ENCODE measurements around the gene TAOK3.
"Not testable (repeated sequence)": the region's sequence is repeated elsewhere in the genome, so short reads cannot be mapped to it uniquely, and the experiment has no call there.

Gene TAOK3

DNA sequence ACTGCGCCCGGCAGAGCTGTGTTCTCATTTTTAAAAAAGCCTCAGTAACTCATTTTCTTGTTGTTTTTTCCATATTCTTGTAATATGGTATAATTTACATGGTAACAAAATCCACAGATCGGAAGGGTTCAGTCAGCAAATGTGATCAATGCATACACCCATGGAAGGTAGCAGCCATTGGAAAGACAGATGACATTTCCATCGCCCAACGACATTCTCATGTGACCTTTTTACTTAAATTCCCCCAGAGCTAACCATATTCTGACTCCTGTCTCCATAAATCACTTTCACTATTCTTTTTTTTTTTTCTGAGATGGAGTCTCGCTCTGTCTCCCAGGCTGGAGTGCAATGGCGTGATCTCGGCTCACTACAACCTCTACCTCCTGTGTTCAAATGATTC is 231.9 kb downstream of the TAOK3 start:
- DNase-seq (ENCODE audit: low read depth) = no peak

DNA sequence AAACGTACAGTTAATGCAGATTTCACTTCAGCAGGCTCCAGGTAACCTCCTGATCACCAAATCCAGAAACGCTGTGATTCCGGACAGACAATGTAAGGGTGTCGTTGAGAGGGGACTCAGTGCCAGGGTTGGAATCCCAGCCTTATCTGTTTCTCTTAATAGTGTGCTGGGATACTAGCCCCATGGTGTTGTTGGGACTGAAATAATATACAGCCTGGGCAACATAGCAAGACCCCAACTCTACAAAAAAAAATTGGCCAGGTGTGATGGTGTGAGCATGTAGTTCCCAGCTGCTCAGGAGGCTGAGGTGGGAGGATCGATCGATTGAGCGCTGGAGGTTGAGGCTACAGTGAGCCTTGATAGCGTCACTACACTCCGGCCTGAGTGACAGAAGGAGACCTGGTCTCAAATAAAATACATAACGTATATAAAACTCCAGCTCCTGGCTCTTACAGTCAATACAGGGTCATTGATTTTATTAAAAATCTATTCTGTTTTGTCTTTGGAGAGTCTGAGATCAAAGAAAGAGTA is 235.5 kb downstream of the TAOK3 start:
- TF ChIP-seq, protein P1, sequence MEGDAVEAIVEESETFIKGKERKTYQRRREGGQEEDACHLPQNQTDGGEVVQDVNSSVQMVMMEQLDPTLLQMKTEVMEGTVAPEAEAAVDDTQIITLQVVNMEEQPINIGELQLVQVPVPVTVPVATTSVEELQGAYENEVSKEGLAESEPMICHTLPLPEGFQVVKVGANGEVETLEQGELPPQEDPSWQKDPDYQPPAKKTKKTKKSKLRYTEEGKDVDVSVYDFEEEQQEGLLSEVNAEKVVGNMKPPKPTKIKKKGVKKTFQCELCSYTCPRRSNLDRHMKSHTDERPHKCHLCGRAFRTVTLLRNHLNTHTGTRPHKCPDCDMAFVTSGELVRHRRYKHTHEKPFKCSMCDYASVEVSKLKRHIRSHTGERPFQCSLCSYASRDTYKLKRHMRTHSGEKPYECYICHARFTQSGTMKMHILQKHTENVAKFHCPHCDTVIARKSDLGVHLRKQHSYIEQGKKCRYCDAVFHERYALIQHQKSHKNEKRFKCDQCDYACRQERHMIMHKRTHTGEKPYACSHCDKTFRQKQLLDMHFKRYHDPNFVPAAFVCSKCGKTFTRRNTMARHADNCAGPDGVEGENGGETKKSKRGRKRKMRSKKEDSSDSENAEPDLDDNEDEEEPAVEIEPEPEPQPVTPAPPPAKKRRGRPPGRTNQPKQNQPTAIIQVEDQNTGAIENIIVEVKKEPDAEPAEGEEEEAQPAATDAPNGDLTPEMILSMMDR (IDR thresholded peaks at IDR 0.05; ENCODE audit: low read length, missing control alignments) = no peak
- no peak for DNase-seq (ENCODE audit: low read depth)
- H3K4me3 ChIP-seq (replicated peaks; ENCODE audit: low read depth, low read length) = peak overlapping the region; percentile 82

More for the DNA sequence above, 231.9 kb downstream of the TAOK3 start:
- H3K4me3 ChIP-seq (replicated peaks; ENCODE audit: low read depth, low read length) = no peak overlapping the region
- TF ChIP-seq, protein P1 (IDR thresholded peaks at IDR 0.05; ENCODE audit: low read length, missing control alignments) = no peak

DNA sequence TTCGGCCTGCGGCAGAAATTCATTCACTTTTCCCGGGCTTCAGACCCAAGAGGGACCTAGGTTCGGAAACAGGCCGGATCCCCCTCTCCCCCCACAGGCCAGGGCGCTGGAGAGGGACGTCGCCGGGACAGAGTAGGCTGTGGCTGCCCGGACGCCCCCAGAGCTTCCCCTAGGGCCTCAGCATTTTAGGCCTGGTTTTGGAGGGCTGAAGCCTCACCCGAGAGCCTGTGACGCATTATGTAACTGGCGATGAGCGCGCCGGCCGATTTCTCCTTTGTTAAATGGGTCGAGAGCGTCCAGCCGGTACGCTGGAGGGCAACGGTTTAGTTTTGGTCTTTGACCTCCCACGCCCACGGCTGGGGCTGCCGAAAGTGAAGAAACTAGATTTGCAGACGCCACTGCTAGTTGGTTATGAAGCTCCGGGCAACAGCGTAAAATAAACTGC is 236.1 kb downstream of the TAOK3 start:
- peak; percentile 44 for DNase-seq (ENCODE audit: low read depth)
- H3K4me3 ChIP-seq (replicated peaks; ENCODE audit: low read depth, low read length) = peak overlapping the region; percentile 82
- TF ChIP-seq, protein P1 (IDR thresholded peaks at IDR 0.05; ENCODE audit: low read length, missing control alignments) = no peak

DNA sequence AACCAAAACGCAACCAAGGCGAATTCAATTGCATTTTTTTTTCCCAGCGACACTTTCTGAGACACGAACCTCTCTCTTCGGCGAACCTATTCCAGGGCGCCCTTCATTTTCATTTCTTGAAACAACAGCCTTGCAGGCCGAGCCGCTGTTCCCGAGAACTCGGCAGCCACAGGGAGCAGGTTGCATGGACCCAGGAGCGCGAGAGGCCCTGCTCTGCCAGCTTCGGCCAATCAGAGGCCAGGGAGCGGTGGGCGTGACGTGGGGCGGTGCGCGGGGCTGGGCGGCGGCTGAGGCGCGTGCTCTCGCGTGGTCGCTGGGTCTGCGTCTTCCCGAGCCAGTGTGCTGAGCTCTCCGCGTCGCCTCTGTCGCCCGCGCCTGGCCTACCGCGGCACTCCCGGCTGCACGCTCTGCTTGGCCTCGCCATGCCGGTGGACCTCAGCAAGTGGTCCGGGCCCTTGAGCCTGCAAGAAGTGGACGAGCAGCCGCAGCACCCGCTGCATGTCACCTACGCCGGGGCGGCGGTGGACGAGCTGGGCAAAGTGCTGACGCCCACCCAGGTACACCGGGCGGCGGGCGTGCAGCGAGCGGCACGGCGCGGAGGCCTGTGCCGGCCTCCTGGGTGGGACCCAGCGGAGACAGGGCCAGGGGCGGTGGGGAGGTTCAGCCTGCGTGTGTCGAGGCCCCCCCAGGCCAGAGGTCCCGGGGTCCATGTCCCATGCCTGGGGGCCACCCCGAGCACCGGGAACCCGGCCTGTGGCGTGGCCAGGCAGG is 236.7 kb downstream of the TAOK3 start, which contains the start of gene PEBP1:
Gene PEBP1 (plus strand): TSS at position 337 of the 771 bp plus-strand sequence. CDS start 86 bp downstream, at position 423.
- H3K4me3 ChIP-seq (replicated peaks; ENCODE audit: low read depth, low read length) = peak within 1 kb of the TSS; percentile 82
- TF ChIP-seq, protein P1 (IDR thresholded peaks at IDR 0.05; ENCODE audit: low read length, missing control alignments) = no peak
- DNase-seq (ENCODE audit: low read depth) = peak; percentile 89

DNA sequence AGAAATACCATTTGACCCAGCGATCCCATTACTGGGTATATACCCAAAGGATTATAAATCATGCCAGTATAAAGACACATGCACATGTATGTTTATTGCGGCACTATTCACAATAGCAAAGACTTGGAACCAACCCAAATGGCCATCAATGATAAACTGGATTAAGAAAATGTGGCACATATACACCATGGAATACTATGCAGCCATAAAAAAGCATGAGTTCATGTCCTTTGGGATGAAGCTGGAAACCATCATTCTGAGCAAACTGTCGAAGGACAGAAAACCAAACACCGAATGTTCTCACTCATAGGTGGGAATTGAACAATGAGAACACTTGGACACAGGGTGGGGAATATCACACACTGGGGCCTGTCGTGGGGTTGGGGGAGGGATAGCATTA is 243.3 kb downstream of the TAOK3 start:
- not testable (repeated sequence) for DNase-seq (ENCODE audit: low read depth); H3K4me3 ChIP-seq (replicated peaks; ENCODE audit: low read depth, low read length)

DNA sequence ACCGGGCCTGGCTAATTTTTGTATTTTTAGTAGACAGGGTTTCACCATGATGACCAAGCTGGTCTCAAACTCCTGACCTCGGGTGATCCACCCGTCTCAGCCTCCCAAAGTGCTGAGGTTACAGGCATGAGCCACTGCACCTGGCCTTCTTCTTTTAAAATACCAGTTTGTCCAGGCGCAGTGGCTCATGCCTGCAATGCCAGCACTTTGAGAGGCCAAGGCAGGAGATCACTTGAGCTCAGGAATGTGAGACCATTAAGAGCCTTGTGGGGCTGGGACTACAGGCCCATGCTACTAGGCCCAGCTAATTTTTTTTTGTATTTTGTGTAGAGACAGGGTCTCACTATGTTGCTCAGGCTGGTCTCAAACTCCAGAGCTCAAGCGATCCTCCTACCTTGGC is 244.8 kb downstream of the TAOK3 start:
- TF ChIP-seq, protein P1 (IDR thresholded peaks at IDR 0.05; ENCODE audit: low read length, missing control alignments) = no peak
- DNase-seq (ENCODE audit: low read depth) = no peak
- H3K4me3 ChIP-seq (replicated peaks; ENCODE audit: low read depth, low read length) = no peak overlapping the region

DNA sequence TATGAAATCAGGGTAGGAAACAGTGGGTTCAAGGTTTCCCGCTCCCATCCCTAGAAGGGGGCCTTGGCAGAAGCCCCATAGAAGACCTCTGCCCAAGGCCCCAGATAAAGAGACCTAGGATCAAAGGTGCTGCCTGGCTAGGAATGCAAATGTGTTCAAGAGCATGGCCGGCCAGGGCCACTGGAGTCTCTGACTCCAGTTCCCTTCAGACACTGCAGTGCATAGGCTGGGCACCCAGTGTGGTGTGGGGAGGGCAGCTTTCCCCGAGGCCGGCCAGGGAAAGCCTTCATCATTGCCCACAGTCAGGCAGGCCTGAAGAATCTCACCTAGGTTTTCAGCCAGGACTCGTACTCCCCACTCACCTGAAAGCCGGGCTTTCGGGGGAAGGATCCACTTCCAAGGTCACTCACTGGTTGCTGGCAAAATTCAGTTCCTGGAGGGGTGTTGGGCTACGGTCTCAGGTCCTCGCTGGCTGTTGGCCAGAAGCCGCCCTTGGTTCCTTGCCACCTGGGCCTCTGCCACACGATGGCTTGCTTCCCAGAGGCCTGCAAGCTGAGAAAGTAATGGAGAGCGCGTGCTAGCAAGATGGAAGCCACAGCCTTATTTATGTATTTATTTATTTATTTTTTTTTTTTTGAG is 246.5 kb downstream of the TAOK3 start:
- no peak for DNase-seq (ENCODE audit: low read depth)
- TF ChIP-seq, protein P1 (IDR thresholded peaks at IDR 0.05; ENCODE audit: low read length, missing control alignments) = no peak
- no peak overlapping the region for H3K4me3 ChIP-seq (replicated peaks; ENCODE audit: low read depth, low read length)

Measured in fibroblast of pulmonary artery (primary cell).